AG09319 (cell line): ENCODE results near the gene CLIP2.
"Not testable (repeated sequence)": the region's sequence is repeated elsewhere in the genome, so short reads cannot be mapped to it uniquely, and the experiment has no call there.

ENCODE experiments used
- DNase-seq: peaks from one replicate; pipeline ENCODE4 v3.0.0-alpha.2; 2010; ENCODE audit warnings: low read depth; ENCODE audit errors: extremely low read depth
- TF ChIP-seq, protein P1 (sequence below): IDR thresholded peaks from 2 replicates; pipeline ENCODE4 v1.5.1; 2011; ENCODE audit warnings: low read depth, mild to moderate bottlenecking, inconsistent platforms, low read length, moderate library complexity

The CLIP2 gene

GRCh38 chr7:74405191-74405898, 116.1 kb downstream of the CLIP2 start:
- TF ChIP-seq, protein P1, sequence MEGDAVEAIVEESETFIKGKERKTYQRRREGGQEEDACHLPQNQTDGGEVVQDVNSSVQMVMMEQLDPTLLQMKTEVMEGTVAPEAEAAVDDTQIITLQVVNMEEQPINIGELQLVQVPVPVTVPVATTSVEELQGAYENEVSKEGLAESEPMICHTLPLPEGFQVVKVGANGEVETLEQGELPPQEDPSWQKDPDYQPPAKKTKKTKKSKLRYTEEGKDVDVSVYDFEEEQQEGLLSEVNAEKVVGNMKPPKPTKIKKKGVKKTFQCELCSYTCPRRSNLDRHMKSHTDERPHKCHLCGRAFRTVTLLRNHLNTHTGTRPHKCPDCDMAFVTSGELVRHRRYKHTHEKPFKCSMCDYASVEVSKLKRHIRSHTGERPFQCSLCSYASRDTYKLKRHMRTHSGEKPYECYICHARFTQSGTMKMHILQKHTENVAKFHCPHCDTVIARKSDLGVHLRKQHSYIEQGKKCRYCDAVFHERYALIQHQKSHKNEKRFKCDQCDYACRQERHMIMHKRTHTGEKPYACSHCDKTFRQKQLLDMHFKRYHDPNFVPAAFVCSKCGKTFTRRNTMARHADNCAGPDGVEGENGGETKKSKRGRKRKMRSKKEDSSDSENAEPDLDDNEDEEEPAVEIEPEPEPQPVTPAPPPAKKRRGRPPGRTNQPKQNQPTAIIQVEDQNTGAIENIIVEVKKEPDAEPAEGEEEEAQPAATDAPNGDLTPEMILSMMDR: peak; percentile 28
- no peak for DNase-seq

- DNase-seq: no peak
- TF ChIP-seq, protein P1: no peak
Observed at GRCh38 chr7:74405899-74406512, 116.8 kb downstream of the CLIP2 start.

GRCh38 chr7:74407958-74408357, 118.8 kb downstream of the CLIP2 start:
- TF ChIP-seq, protein P1: no peak
- DNase-seq: no peak

GRCh38 chr7:74409571-74409970, 120.4 kb downstream of the CLIP2 start:
- no peak for DNase-seq

GRCh38 chr7:74410772-74411171, 121.6 kb downstream of the CLIP2 start:
- TF ChIP-seq, protein P1: no peak
- DNase-seq: no peak

More at GRCh38 chr7:74409571-74409970, 120.4 kb downstream of the CLIP2 start:
- TF ChIP-seq, protein P1: no peak

GRCh38 chr7:74411571-74411970, 122.4 kb downstream of the CLIP2 start:
- not testable (repeated sequence) for DNase-seq

DNA sequence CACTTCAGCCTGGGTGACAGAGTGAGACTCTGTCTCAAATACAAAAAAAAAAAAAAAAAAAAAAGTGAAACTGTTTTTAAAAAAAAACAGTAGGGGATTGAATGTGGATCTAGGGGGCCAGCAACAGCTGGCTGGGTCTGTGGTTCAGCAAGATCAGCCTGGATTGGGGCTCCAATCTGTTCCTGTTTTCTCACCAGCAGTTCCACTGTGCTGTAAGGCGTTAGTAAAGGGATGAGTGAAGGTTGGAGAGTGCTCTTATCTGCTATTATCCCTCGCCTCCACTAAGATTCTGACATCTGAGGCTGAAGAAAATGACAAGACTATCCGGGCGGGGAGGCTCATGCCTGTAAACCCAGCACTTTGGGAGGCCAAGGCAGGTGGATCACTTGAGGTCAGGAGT, 122.8 kb downstream of the CLIP2 start:
- TF ChIP-seq, protein P1: no peak
- DNase-seq: no peak

DNA sequence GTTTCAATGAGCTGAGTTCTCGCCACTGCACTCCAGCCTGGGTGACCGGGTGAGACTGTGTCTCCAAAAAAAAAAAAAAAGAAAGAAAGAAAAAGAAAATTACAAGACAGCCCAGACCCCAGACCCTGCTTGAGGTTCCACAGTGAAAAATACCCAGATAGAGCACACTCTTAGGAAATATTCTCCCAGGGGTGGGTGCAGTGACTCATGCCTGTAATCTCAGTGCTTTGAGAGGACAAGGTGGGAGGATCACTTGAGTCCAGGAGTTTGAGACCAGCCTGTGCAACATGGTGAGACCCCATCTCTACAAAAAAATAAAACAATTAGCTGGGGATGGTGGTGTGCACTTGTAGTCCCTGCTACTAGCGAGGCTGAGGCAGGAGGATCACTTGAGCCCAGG, 123.4 kb downstream of the CLIP2 start:
- no peak for DNase-seq

DNA sequence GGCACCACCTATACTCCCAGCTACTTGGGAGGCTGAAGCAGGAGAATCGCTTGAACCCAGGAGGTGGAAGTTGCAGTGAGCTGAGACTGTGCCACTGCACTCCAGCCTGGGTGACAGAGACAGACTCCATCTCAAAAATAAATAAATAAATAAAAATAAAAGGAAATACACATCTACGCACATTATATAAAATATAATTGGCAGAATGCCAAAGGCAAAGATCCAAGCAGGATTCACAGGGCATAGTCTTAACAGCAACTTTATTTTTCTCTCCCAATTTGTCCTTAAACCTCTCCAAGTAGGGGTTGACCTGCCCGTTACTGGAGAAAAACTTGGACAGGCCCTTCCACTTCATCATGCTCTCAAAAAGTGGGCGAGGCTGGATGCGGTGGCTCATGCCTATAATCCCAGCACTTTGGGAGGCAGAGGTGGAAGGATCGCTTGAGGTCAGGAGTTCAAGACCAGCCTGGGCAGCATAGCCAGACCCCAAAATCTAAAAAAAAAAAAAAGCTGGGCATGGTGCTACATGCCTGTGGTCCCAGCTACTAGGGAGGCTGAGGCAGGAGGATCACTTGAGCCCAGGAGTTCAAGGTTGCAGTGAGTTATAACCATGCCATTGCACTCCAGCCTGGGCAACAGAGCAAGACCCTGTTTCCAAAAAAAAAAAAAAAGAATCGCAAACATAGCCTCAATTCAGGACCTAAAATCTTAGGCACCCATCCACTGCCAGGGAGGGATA, 125.6 kb downstream of the CLIP2 start:
- DNase-seq: not testable (repeated sequence)

More for the DNA sequence above, 123.4 kb downstream of the CLIP2 start:
- TF ChIP-seq, protein P1: no peak
